Measurements from ENCODE around the gene SLC7A14.

The SLC7A14 gene

GRCh38 chr3:170421111-170421641 is 164.7 kb downstream of the SLC7A14 start:
- no peak for DNase-seq

- no peak for DNase-seq
Observed at GRCh38 chr3:170420307-170420821, 165.5 kb downstream of the SLC7A14 start.

- no peak for DNase-seq
Observed at GRCh38 chr3:170419557-170420087, 166.3 kb downstream of the SLC7A14 start.

GRCh38 chr3:170418422-170419398 is 167.2 kb downstream of the SLC7A14 start, which contains the start of gene CLDN11:
CLDN11 (plus strand) TSS chr3:170418868; CDS start chr3:170419067, 199 bp downstream.
- peak; percentile 49 for DNase-seq

- no peak for DNase-seq
Observed at GRCh38 chr3:170417090-170417489, 168.8 kb downstream of the SLC7A14 start.

GRCh38 chr3:170414202-170414663 is 171.6 kb downstream of the SLC7A14 start:
- DNase-seq = no peak

- no peak for DNase-seq
Observed at GRCh38 chr3:170413291-170413690, 172.6 kb downstream of the SLC7A14 start.

- no peak for DNase-seq
Observed at GRCh38 chr3:170410428-170411029, 175.3 kb downstream of the SLC7A14 start.

Data from 8988T (cell line).